HEK293 (cell line): Measurements from ENCODE around the gene VASP.

Experiments used
- CTCF ChIA-PET: fragments of 350-600 bp; formaldehyde crosslinking; extraction: SDS; loops from one replicate; lab custom pipeline; 2021; ENCODE audit warnings: antibody characterized with exemption; lab: Yijun Ruan, JAX
- POLR2A ChIA-PET: fragments of 300-600 bp; formaldehyde crosslinking; extraction: SDS; loops from one replicate; lab custom pipeline; 2020; ENCODE audit warnings: antibody characterized with exemption, inconsistent platforms; lab: Yijun Ruan, JAX
- H3K27ac ChIP-seq: fragments of 200-500 bp; sonication (Bioruptor generic); 2 replicates; pipeline ENCODE4 v1.5.1; 2014; ENCODE audit warnings: low read depth, low read length, control low read depth, inconsistent platforms; ENCODE audit errors: extremely low read depth
- H3K36me3 ChIP-seq, 2 experiments: fragments of 200-500 bp in 1 of 2; sonication (Bioruptor generic) in 1 of 2; 1 replicate in 1 of 2; 2 replicates in 1 of 2; pipeline ENCODE4 v1.5.1; 2014 to 2017; ENCODE audit warnings: inconsistent platforms in 2 of 2, low read length in 2 of 2; ENCODE audit not compliant: control insufficient read depth in 2 of 2, insufficient read depth in 1 of 2
- H3K4me1 ChIP-seq: fragments of 200-500 bp; sonication (Bioruptor generic); 2 replicates; pipeline ENCODE4 v1.5.1; 2014; ENCODE audit warnings: mild to moderate bottlenecking, low read length, inconsistent platforms; ENCODE audit not compliant: control insufficient read depth, insufficient read depth
- H3K4me3 ChIP-seq: 2 replicates; pipeline ENCODE4 v1.5.1; 2011; ENCODE audit warnings: low read depth, mild to moderate bottlenecking, control low read depth, low read length, moderate library complexity
- H3K9me3 ChIP-seq: fragments of 200-500 bp; sonication (Bioruptor generic); 2 replicates; pipeline ENCODE4 v1.5.1; 2014; ENCODE audit warnings: low read depth, low read length, inconsistent platforms; ENCODE audit not compliant: control insufficient read depth, insufficient read depth
- BCL11A ChIP-seq: fragments of 450-650 bp; formaldehyde crosslinking; IDR thresholded peaks from 2 replicates; pipeline ENCODE4 v1.5.1; 2016; ENCODE audit warnings: low read depth, missing biosample characterization, missing genetic modification characterization
- CTCF ChIP-seq: fragments of 450-650 bp; formaldehyde crosslinking; IDR thresholded peaks from 2 replicates; pipeline ENCODE4 v1.5.1; 2016; ENCODE audit warnings: missing biosample characterization, missing genetic modification characterization
- HOXA7 ChIP-seq: sonication (generic); formaldehyde crosslinking; IDR thresholded peaks from 2 replicates; pipeline ENCODE4 v1.8.1; 2022; ENCODE audit warnings: missing genetic modification reagents, borderline replicate concordance
- KLF1 ChIP-seq: fragments of 450-650 bp; formaldehyde crosslinking; IDR thresholded peaks from 2 replicates; pipeline ENCODE4 v1.5.1; 2016; ENCODE audit warnings: missing biosample characterization, missing genetic modification characterization
- KLF16 ChIP-seq: fragments of 450-650 bp; formaldehyde crosslinking; IDR thresholded peaks from 2 replicates; pipeline ENCODE4 v1.5.1; 2017; ENCODE audit warnings: missing biosample characterization, missing genetic modification characterization
- MZF1 ChIP-seq: fragments of 450-650 bp; formaldehyde crosslinking; IDR thresholded peaks from 2 replicates; pipeline ENCODE4 v1.5.1; 2017; ENCODE audit warnings: missing biosample characterization, missing genetic modification characterization, borderline replicate concordance
- RBAK ChIP-seq: fragments of 450-650 bp; formaldehyde crosslinking; IDR thresholded peaks from 2 replicates; pipeline ENCODE4 v1.5.1; 2016; ENCODE audit warnings: missing biosample characterization, missing genetic modification characterization
- SCRT1 ChIP-seq: fragments of 450-650 bp; formaldehyde crosslinking; IDR thresholded peaks from 2 replicates; pipeline ENCODE4 v1.5.1; 2016; ENCODE audit warnings: missing biosample characterization, missing genetic modification characterization, borderline replicate concordance
- SCRT2 ChIP-seq: fragments of 450-650 bp; formaldehyde crosslinking; IDR thresholded peaks from 2 replicates; pipeline ENCODE4 v1.5.1; 2016; ENCODE audit warnings: missing biosample characterization, missing genetic modification characterization
- ZBTB10 ChIP-seq: fragments of 450-650 bp; formaldehyde crosslinking; IDR thresholded peaks from 2 replicates; pipeline ENCODE4 v1.5.1; 2016; ENCODE audit warnings: missing biosample characterization, missing genetic modification characterization
- ZBTB17 ChIP-seq: fragments of 450-650 bp; formaldehyde crosslinking; IDR thresholded peaks from 2 replicates; pipeline ENCODE4 v1.5.1; 2016; ENCODE audit warnings: missing biosample characterization, missing genetic modification characterization
- ZBTB21 ChIP-seq: fragments of 450-650 bp; formaldehyde crosslinking; IDR thresholded peaks from 2 replicates; pipeline ENCODE4 v1.5.1; 2017; ENCODE audit warnings: missing biosample characterization, missing genetic modification characterization
- ZNF155 ChIP-seq: fragments of 450-650 bp; formaldehyde crosslinking; IDR thresholded peaks from 2 replicates; pipeline ENCODE4 v1.5.1; 2016; ENCODE audit warnings: missing biosample characterization, missing genetic modification characterization
- ZNF157 ChIP-seq: fragments of 450-650 bp; formaldehyde crosslinking; IDR thresholded peaks from 2 replicates; pipeline ENCODE4 v1.5.1; 2016; ENCODE audit warnings: missing biosample characterization, missing genetic modification characterization
- ZNF169 ChIP-seq: fragments of 450-650 bp; formaldehyde crosslinking; IDR thresholded peaks from 2 replicates; pipeline ENCODE4 v1.5.1; 2016; ENCODE audit warnings: missing biosample characterization, missing genetic modification characterization
- ZNF184 ChIP-seq: fragments of 450-650 bp; IDR thresholded peaks from 2 replicates; pipeline ENCODE4 v1.5.1; 2018; ENCODE audit warnings: missing biosample characterization, mild to moderate bottlenecking, missing genetic modification characterization
- ZNF19 ChIP-seq: fragments of 450-650 bp; formaldehyde crosslinking; IDR thresholded peaks from 2 replicates; pipeline ENCODE4; 2016; ENCODE audit warnings: missing biosample characterization, missing genetic modification characterization, low read depth
- ZNF223 ChIP-seq: fragments of 450-650 bp; formaldehyde crosslinking; IDR thresholded peaks from 2 replicates; pipeline ENCODE4 v1.5.1; 2016; ENCODE audit warnings: missing biosample characterization, missing genetic modification characterization
- ZNF24 ChIP-seq: fragments of 450-650 bp; formaldehyde crosslinking; IDR thresholded peaks from 2 replicates; pipeline ENCODE4 v1.5.1; 2016; ENCODE audit warnings: missing biosample characterization, missing genetic modification characterization
- ZNF48 ChIP-seq: fragments of 450-650 bp; formaldehyde crosslinking; IDR thresholded peaks from 2 replicates; pipeline ENCODE4 v1.5.1; 2016; ENCODE audit warnings: missing biosample characterization, missing genetic modification characterization
- ZNF530 ChIP-seq: fragments of 450-650 bp; formaldehyde crosslinking; IDR thresholded peaks from 2 replicates; pipeline ENCODE4 v1.5.1; 2016; ENCODE audit warnings: low read depth, missing biosample characterization, missing genetic modification characterization
- ZNF561 ChIP-seq: fragments of 450-650 bp; IDR thresholded peaks from 2 replicates; pipeline ENCODE4 v1.5.1; 2018; ENCODE audit warnings: missing biosample characterization, missing genetic modification characterization, borderline replicate concordance
- ZNF610 ChIP-seq: fragments of 450-650 bp; formaldehyde crosslinking; IDR thresholded peaks from 2 replicates; pipeline ENCODE4 v1.5.1; 2016; ENCODE audit warnings: missing biosample characterization, missing genetic modification characterization, borderline replicate concordance
- ZNF692 ChIP-seq: fragments of 450-650 bp; formaldehyde crosslinking; IDR thresholded peaks from 2 replicates; pipeline ENCODE4 v1.5.1; 2016; ENCODE audit warnings: missing biosample characterization, missing genetic modification characterization
- ZNF704 ChIP-seq: fragments of 450-650 bp; formaldehyde crosslinking; IDR thresholded peaks from 2 replicates; pipeline ENCODE4 v1.5.1; 2016; ENCODE audit warnings: missing biosample characterization, missing genetic modification characterization
- ZNF76 ChIP-seq: fragments of 450-650 bp; formaldehyde crosslinking; IDR thresholded peaks from 2 replicates; pipeline ENCODE4; 2016; ENCODE audit warnings: low read depth, missing biosample characterization, missing genetic modification characterization, borderline replicate concordance
- ZNF785 ChIP-seq: fragments of 450-650 bp; formaldehyde crosslinking; IDR thresholded peaks from 2 replicates; pipeline ENCODE4 v1.5.1; 2016; ENCODE audit warnings: missing biosample characterization, missing genetic modification characterization
- ZSCAN5A ChIP-seq: fragments of 450-650 bp; formaldehyde crosslinking; IDR thresholded peaks from 2 replicates; pipeline ENCODE4 v1.5.1; 2016; ENCODE audit warnings: missing biosample characterization, missing genetic modification characterization
- TF ChIP-seq, protein P1 (sequence below): fragments of 450-650 bp; IDR thresholded peaks from 2 replicates; pipeline ENCODE4 v1.5.1; 2018; ENCODE audit warnings: missing biosample characterization, mild to moderate bottlenecking, missing genetic modification characterization

The VASP gene

GRCh38 chr19:45528744-45529419 lies 21.6 kb downstream of the VASP start:
- ChIA-PET POLR2A (no interaction called here), CTCF (interaction anchor here (1.4 to 7.6 kb wide), 2 partner anchors 29 to 113 kb away, joined by 3 to 40 read pairs; no protein-coding TSS in a partner anchor)
- H3K4me1 ChIP-seq: no peaks in the 10 kb centered on the region
- H3K27ac ChIP-seq: no peak overlapping the region
- H3K9me3 ChIP-seq: no peaks in the 10 kb centered on the region
- H3K36me3 ChIP-seq: peaks cover 14 to 32% of the 10 kb centered on the region in 2 experiments; a peak in 2 of 3 replicates
- peak overlapping the region; percentile 19 for H3K4me3 ChIP-seq
- TF ChIP-seq KLF16 (tag by site-specific recombination) (no peak), SCRT1 (tag by site-specific recombination) (0 out of 2 replicates have a peak, but pooled peaks have one; percentile 9), ZNF785 (no peak), ZNF155 (no peak), MZF1 (tag by site-specific recombination) (no peak), ZNF561 (no peak), ZBTB21 (tag by site-specific recombination) (no peak), ZNF610 (tag by site-specific recombination) (no peak), ZNF76 (tag by site-specific recombination) (no peak), ZNF530 (tag by site-specific recombination) (no peak), RBAK (tag by site-specific recombination) (no peak), ZNF157 (tag by site-specific recombination) (no peak), ZNF184 (tag by site-specific recombination) (no peak), ZNF169 (tag by site-specific recombination) (0 out of 2 replicates have a peak, but pooled peaks have one; percentile 53), KLF1 (tag by site-specific recombination) (peak; percentile 64), ZBTB10 (tag by site-specific recombination) (peak; percentile 65), ZNF48 (no peak), ZNF692 (tag by site-specific recombination) (0 out of 2 replicates have a peak, but pooled peaks have one; percentile 34), SCRT2 (peak; percentile 91), BCL11A (tag by site-specific recombination) (no peak), ZNF24 (tag by site-specific recombination) (no peak), ZBTB17 (0 out of 2 replicates have a peak, but pooled peaks have one; percentile 20), ZNF704 (no peak), ZNF223 (tag by site-specific recombination) (no peak), ZSCAN5A (tag by site-specific recombination) (no peak), CTCF (tag by site-specific recombination) (peak; percentile 67), HOXA7 (CRISPR knock-in tag) (no peak), ZNF19 (tag by site-specific recombination) (no peak)
- TF ChIP-seq, protein P1, sequence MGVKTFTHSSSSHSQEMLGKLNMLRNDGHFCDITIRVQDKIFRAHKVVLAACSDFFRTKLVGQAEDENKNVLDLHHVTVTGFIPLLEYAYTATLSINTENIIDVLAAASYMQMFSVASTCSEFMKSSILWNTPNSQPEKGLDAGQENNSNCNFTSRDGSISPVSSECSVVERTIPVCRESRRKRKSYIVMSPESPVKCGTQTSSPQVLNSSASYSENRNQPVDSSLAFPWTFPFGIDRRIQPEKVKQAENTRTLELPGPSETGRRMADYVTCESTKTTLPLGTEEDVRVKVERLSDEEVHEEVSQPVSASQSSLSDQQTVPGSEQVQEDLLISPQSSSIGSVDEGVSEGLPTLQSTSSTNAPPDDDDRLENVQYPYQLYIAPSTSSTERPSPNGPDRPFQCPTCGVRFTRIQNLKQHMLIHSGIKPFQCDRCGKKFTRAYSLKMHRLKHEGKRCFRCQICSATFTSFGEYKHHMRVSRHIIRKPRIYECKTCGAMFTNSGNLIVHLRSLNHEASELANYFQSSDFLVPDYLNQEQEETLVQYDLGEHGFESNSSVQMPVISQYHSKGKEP (tag by site-specific recombination): peak; percentile 69; the same call in 1 of the 2 replicates
